T-helper 2 cell treated with Interferon-gamma antibody and Interleukin-4, amounts not matched to agents 5 μg/mL and 100 μg/mL, for 36 hours (primary cell): ENCODE data around the gene REEP3.

ENCODE experiments used
- DNase-seq: peaks from one replicate; pipeline ENCODE4 v3.0.0; 2021; ENCODE audit warnings: low spot score
- H3K27ac Mint-ChIP-seq: one replicate; pipeline ENCODE4 v1.8.0; 2021; ENCODE audit warnings: mild to moderate bottlenecking, mixed read lengths
- H3K27me3 Mint-ChIP-seq: one replicate; pipeline ENCODE4 v1.8.0; 2021; ENCODE audit warnings: low read depth, mixed read lengths
- H3K36me3 Mint-ChIP-seq: one replicate; pipeline ENCODE4 v1.8.0; 2021; ENCODE audit warnings: low read depth, mixed read lengths
- H3K4me1 Mint-ChIP-seq: one replicate; pipeline ENCODE4 v1.8.0; 2021; ENCODE audit warnings: low read depth, mixed read lengths
- H3K4me3 Mint-ChIP-seq: one replicate; pipeline ENCODE4 v1.8.0; 2022; ENCODE audit warnings: mild to moderate bottlenecking, moderate library complexity, mixed read lengths
- H3K9me3 Mint-ChIP-seq: one replicate; pipeline ENCODE4 v1.8.0; 2021; ENCODE audit warnings: mixed read lengths

Gene REEP3

DNA sequence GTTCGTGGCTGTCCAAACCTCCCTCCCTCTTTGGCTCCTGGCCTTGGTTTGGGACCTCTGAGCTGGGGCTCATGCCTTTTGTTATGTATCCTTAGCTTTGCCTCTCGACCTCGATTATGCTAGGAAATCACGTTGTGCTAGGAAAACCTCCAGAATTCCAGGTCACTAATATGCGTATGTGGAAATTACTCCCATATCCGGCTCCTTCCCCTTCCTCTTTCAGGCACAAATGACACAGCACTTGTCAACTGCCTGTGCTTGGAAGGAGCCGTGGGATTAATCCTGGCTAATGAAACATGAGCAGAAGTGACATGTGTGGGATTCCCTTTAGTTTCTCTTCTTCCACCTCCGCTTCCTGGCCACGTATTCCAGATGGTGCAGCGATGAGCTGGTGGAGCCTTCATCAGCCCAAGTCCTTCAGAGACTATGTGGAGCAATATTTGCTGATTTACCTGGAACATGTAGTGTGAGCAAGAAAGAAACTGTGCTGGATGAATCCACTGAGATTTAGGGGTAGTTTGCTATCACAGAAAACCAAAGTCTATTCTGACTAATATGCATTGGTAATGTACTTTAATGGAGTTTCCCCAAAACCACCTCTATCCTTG lies 149.2 kb downstream of the REEP3 start:
- Mint-ChIP-seq H3K4me1 (no peaks in the 10 kb centered on the region), H3K27ac (no peak overlapping the region), H3K36me3 (no peaks in the 10 kb centered on the region), H3K9me3 (no peaks in the 10 kb centered on the region), H3K27me3 (peaks cover 23% of the 10 kb centered on the region), H3K4me3 (no peak overlapping the region)
- DNase-seq: no peak

DNA sequence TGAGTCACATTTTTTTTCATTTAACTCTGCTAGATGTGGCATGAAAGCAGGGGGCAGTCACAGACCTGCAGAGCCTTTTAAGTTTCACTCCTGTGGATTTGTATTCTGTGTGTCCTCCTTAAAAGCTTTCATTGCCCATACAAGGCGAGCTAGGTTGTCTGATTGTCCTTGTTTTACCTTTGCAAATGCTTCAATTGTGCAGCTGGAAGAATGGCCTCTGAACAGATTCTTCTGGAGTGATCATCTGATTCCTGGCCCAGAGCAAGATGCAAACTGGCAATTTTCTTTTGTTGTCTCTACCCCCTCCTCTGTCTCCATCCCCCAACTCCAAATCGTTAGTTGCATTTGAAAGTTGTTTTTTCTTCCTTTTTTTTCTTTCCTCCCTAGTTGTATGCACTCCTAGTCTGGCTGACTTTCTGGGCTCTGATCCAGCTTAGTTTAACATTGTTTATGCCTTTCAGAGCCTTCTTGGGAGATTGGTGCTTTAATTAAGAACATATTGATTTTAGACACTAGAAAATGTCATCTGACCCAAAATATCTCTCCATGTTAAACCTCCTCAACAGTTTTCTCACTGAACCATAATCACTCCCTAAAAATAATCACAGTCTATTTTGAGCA lies 150.2 kb downstream of the REEP3 start:
- no peak overlapping the region for H3K27ac Mint-ChIP-seq

DNA sequence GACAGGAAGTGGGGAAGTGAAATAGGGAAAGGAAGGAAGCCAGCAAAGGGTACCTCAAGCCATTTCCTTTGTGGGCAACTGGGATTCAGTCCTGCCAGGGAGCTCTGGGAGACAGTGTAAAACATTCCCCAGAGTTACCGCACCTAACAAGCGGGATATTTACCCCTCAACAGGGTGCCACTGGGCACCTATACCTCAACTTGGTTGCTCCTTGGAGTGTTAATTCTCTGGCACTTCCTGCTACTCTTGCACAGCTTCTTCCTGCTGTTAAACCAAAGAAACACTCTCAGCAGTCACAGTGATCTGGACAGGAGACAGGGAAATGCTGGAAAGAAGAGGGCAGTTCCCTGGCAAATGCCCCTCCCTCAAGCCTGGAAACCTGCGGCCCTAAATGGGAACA lies 151.3 kb downstream of the REEP3 start:
- Mint-ChIP-seq H3K4me1 (peaks cover 6% of the 10 kb centered on the region), H3K27ac (no peak overlapping the region), H3K27me3 (peaks cover 21% of the 10 kb centered on the region), H3K4me3 (no peak overlapping the region), H3K36me3 (no peaks in the 10 kb centered on the region), H3K9me3 (no peaks in the 10 kb centered on the region)
- DNase-seq: no peak

More for the DNA sequence above, 150.2 kb downstream of the REEP3 start:
- no peak overlapping the region for H3K4me3 Mint-ChIP-seq
- peaks cover 21% of the 10 kb centered on the region for H3K27me3 Mint-ChIP-seq
- H3K4me1 Mint-ChIP-seq: no peaks in the 10 kb centered on the region
- H3K36me3 Mint-ChIP-seq: no peaks in the 10 kb centered on the region
- DNase-seq: no peak
- no peaks in the 10 kb centered on the region for H3K9me3 Mint-ChIP-seq

DNA sequence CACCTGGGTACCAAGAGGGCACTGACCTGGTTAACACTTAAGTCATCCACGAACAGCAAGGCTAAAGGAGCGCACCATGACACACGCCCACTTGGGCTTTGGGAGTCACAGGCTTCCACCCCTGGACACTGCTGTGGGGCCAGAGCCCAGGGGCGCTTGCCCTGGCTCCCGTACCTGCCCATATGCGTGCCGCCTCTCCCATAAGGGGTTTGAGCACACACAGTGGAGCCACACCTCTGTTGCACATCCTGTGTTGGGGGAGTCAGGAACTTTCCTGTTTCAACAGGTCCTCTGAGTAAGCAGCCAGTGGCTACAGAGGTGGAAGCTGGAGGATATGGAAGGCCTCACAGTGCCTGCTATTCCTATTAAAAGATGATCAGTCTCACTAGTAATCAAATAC lies 152.0 kb downstream of the REEP3 start:
- DNase-seq: no peak
- no peak overlapping the region for H3K27ac Mint-ChIP-seq
- no peak overlapping the region for H3K4me3 Mint-ChIP-seq
- H3K9me3 Mint-ChIP-seq: no peaks in the 10 kb centered on the region
- H3K4me1 Mint-ChIP-seq: peaks cover 6% of the 10 kb centered on the region
- peaks cover 18% of the 10 kb centered on the region for H3K27me3 Mint-ChIP-seq
- no peaks in the 10 kb centered on the region for H3K36me3 Mint-ChIP-seq

DNA sequence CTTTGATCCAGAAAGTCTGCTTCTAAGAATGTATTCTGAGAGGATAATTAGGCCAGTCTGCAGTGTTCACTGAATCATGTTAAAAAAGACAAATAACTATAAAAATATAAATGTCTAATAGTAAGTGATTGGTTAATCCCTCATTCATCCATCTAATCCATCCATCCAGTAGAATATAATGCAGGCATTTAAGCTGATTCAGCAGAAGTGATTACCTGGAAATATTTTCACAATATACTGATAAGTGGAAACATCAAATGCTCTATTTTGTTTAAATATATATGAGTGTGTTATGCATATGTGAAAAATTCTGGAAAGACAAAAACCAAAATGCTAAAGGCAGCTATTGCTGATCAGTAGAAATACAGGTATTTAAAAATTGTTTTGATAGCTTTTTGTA lies 152.6 kb downstream of the REEP3 start:
- Mint-ChIP-seq H3K27ac (no peak overlapping the region), H3K36me3 (no peaks in the 10 kb centered on the region), H3K4me1 (peaks cover 6% of the 10 kb centered on the region), H3K4me3 (no peak overlapping the region), H3K9me3 (no peaks in the 10 kb centered on the region), H3K27me3 (peaks cover 18% of the 10 kb centered on the region)
- no peak for DNase-seq
